ENCODE results near the gene MRPL53. TPM values are rescaled to one million over a fixed set of nuclear protein-coding genes. Genes with fewer than 3 reads are reported as not detected.

Gene MRPL53
- total and polyA plus RNA-seq, 9 of the 15 experiments (the other 6 are each of a cell fraction or from before 2014, with no cell fraction given), result 11.5 to 87.9 (median 41.1) TPM

- TF ChIP-seq ZNF57 (CRISPR knock-in tag; IDR thresholded peaks at IDR 0.05), result no peak
- TF ChIP-seq, protein P1, sequence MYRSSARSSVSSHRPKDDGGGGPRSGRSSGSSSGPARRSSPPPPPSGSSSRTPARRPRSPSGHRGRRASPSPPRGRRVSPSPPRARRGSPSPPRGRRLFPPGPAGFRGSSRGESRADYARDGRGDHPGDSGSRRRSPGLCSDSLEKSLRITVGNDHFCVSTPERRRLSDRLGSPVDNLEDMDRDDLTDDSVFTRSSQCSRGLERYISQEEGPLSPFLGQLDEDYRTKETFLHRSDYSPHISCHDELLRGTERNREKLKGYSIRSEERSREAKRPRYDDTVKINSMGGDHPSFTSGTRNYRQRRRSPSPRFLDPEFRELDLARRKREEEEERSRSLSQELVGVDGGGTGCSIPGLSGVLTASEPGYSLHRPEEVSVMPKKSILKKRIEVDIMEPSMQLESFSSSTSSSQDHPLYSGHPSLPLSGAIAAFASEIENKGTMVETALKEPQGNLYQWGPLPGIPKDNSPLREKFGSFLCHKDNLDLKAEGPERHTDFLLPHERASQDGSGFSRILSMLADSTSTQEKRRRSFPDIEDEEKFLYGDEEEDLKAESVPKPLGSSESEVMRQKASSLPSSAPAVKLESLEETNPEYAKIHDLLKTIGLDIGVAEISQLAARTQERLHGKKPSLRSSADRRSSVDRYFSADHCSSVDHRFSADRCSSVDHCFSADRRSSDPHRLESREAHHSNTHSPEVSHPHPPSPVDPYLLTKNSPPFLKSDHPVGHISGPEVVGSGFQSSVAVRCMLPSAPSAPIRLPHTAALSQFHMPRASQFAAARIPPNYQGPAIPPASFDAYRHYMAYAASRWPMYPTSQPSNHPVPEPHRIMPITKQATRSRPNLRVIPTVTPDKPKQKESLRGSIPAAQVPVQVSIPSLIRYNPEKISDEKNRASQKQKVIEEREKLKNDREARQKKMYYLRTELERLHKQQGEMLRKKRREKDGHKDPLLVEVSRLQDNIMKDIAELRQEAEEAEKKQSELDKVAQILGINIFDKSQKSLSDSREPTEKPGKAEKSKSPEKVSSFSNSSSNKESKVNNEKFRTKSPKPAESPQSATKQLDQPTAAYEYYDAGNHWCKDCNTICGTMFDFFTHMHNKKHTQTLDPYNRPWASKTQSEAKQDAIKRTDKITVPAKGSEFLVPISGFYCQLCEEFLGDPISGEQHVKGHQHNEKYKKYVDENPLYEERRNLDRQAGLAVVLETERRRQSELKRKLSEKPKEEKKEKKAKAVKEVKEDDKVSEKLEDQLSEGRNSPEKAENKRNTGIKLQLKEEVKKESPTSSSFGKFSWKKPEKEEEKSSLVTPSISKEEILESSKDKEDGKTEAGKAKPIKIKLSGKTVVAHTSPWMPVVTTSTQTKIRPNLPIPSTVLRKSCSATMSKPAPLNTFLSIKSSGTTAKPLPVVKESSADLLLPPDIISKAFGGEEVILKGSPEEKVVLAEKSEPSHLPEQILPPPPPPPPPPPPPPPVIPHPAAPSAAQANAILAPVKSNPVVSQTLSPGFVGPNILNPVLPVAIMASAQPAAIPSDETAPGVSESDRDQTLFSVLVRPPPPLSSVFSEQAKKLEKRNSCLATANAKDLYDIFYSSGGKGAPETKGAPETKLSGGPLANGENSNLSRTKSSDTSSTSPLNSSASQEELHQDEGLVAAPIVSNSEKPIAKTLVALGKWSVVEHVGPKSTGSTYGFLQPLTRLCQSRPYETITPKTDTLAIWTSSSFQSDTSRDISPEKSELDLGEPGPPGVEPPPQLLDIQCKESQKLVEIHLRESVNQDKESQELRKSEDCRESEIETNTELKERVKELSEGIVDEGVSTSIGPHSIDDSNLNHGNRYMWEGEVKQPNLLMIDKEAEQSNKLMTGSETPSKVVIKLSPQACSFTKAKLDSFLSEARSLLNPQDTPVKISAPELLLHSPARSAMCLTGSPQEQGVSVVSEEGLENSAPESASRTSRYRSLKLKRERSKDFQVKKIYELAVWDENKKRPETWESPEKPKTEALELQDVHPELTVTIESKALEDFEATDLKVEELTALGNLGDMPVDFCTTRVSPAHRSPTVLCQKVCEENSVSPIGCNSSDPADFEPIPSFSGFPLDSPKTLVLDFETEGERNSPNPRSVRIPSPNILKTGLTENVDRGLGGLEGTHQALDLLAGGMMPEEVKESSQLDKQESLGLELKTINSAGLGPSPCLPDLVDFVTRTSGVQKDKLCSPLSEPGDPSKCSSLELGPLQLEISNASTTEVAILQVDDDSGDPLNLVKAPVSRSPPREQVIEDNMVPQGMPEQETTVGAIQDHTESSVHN (IDR thresholded peaks at IDR 0.05; ENCODE audit: borderline replicate concordance in 1 of 2, low read depth in 1 of 2), result no peak
- peak; percentile 14 for TF ChIP-seq RBM39 (optimal IDR thresholded peaks at IDR 0.05; ENCODE audit: low read depth, low read length)
- TF ChIP-seq TEAD4 (IDR thresholded peaks at IDR 0.05; ENCODE audit: low read length), result peak; percentile 40; the same call in 1 of the 2 replicates
- TF ChIP-seq TEAD4 (CRISPR knock-in tag; IDR thresholded peaks at IDR 0.05; ENCODE audit: borderline replicate concordance), result no peak
- TF ChIP-seq ZNF511 (CRISPR knock-in tag; IDR thresholded peaks at IDR 0.05), result peak; percentile 68; the same call in 1 of the 2 replicates
- TF ChIP-seq HOXB6 (CRISPR knock-in tag; IDR thresholded peaks at IDR 0.05; ENCODE audit: borderline replicate concordance), result no peak
- TF ChIP-seq EZH2 (IDR thresholded peaks at IDR 0.05; ENCODE audit: borderline replicate concordance, low read depth, low read length), result no peak
- TF ChIP-seq ERF (CRISPR knock-in tag; IDR thresholded peaks at IDR 0.05), result peak; percentile 75; the same call in 1 of the 2 replicates
- peak; percentile 76 for TF ChIP-seq RBM22 (IDR thresholded peaks at IDR 0.05; ENCODE audit: low read depth, low read length, poor library complexity, severe bottlenecking)
- peak; percentile 85 for TF ChIP-seq RBBP5 (IDR thresholded peaks at IDR 0.05; ENCODE audit: borderline replicate concordance, insufficient read depth, low read length, poor library complexity, severe bottlenecking)
- TF ChIP-seq E2F6 (IDR thresholded peaks at IDR 0.05; ENCODE audit: borderline replicate concordance in 1 of 2, extremely low read depth in 1 of 2, insufficient read depth in 1 of 2, insufficient read length in 1 of 2, low read depth in 1 of 2, low read length in 1 of 2, poor library complexity in 1 of 2, severe bottlenecking in 1 of 2), result peak; percentile 47 to 51
- peak; percentile 83 for TF ChIP-seq EP400 (IDR thresholded peaks at IDR 0.05)
- no peak for TF ChIP-seq ZNF584 (CRISPR knock-in tag; IDR thresholded peaks at IDR 0.05; ENCODE audit: low read depth)
- TF ChIP-seq SLC30A9 (CRISPR knock-in tag; IDR thresholded peaks at IDR 0.05), result no peak
- no peak for TF ChIP-seq ZNF184 (CRISPR knock-in tag; IDR thresholded peaks at IDR 0.05)
- 0 out of 2 replicates have a peak, but pooled peaks have one; percentile 8 for TF ChIP-seq EGR1 (conservative IDR thresholded peaks at IDR 0.05)
Observed at GRCh38 chr2:74472086-74472944, at the start of gene MRPL53 (continued).
